ENCODE measurements around the gene HSPB7.

GRCh38 chr1:15968172-15968571 lies 49.7 kb downstream of the HSPB7 start:
- TF ChIP-seq CTCF (IDR thresholded peaks at IDR 0.05; ENCODE audit: low read depth, low read length, missing input control), result no peak
- TF ChIP-seq GABPA (IDR thresholded peaks at IDR 0.05 in 1 of 2, conservative IDR thresholded peaks at IDR 0.05 in 1 of 2), result no peak
- TF ChIP-seq YY1 (IDR thresholded peaks at IDR 0.05), result no peak
- TF ChIP-seq HNF4A (conservative IDR thresholded peaks at IDR 0.05), result no peak
- TF ChIP-seq HNF4G (IDR thresholded peaks at IDR 0.05), result no peak
- TF ChIP-seq REST (IDR thresholded peaks at IDR 0.05), result no peak
- TF ChIP-seq TAF1 (conservative IDR thresholded peaks at IDR 0.05), result no peak
- TF ChIP-seq RXRA (IDR thresholded peaks at IDR 0.05), result no peak
- TF ChIP-seq JUND (IDR thresholded peaks at IDR 0.05), result no peak
- TF ChIP-seq ZBTB33 (IDR thresholded peaks at IDR 0.05), result no peak
- TF ChIP-seq RAD21 (IDR thresholded peaks at IDR 0.05), result no peak
- no peak for TF ChIP-seq NR2F2 (IDR thresholded peaks at IDR 0.05)
- no peak for TF ChIP-seq FOXA1 (IDR thresholded peaks at IDR 0.05)
